SH-SY5Y (cell line): ENCODE data around the gene ZFYVE27.

Experiments
- GATA2 ChIP-seq: IDR thresholded peaks from 2 replicates; pipeline ENCODE4 v1.6.1; 2011; ENCODE audit warnings: mild to moderate bottlenecking, low read depth, low read length
- GATA3 ChIP-seq: IDR thresholded peaks from 2 replicates; pipeline ENCODE4 v1.6.1; 2011; ENCODE audit warnings: low read depth, mild to moderate bottlenecking, low read length, moderate library complexity

DNA sequence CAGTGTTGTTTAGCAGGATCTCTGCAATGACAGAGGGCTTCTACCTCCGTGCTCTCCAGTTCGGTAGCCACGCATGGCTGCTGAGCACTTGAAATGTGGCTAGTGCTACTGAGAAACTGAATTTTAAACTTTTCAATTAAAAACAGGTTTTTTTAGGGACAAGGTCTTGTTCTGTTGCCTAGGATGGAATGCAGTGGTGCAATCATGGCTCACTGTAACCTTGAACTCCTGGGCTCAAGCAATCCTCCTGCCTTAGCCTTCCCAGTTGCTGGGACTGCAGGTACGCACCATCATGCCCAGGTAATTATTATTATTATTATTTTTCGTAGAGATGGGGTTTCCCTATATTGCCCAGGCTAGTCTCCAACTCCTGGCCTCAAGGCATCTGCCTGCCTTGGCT lies 48.3 kb downstream of the ZFYVE27 start:
- TF ChIP-seq GATA3 (no peak), GATA2 (no peak)
